Breast epithelium (tissue), 4 donors: ENCODE measurements around the gene OTOP3. TPM values are rescaled to one million over a fixed set of nuclear protein-coding genes. Genes with fewer than 3 reads are reported as not detected.

Experiments
- DNase-seq, 2 donors: peaks; one replicate each; pipeline ENCODE4 v3.0.0-alpha.2; 2019; ENCODE audit warnings: low spot score in 2 of 2
- H3K27ac ChIP-seq, 2 donors: fragments of 200-600 bp; sonication (generic) in 1 of 2; one replicate each; pipeline ENCODE4 v1.5.1; 2016 to 2019; ENCODE audit warnings: mild to moderate bottlenecking in 1 of 2
- H3K27me3 ChIP-seq, 2 donors: fragments of 200-600 bp; sonication (generic) in 1 of 2; one replicate each; pipeline versions ENCODE4 v1.5.1 to v1.6.0; 2017 to 2019; ENCODE audit warnings: control low read depth in 1 of 2, mild to moderate bottlenecking in 1 of 2
- H3K36me3 ChIP-seq: fragments of 200-600 bp; one replicate; pipeline ENCODE4 v1.5.1; 2019
- H3K4me1 ChIP-seq, 2 donors: fragments of 200-600 bp; sonication (generic); one replicate each; pipeline ENCODE4 v1.5.1; 2016 to 2019; ENCODE audit warnings: control low read depth in 1 of 2
- H3K4me3 ChIP-seq, 3 donors: fragments of 200-600 bp; sonication (generic); 1 replicate in 2 of 3; 2 replicates in 1 of 3; pipeline ENCODE4 v1.5.1; 2016 to 2019; ENCODE audit warnings: mild to moderate bottlenecking in 3 of 3, moderate library complexity in 2 of 3
- H3K9me3 ChIP-seq, 2 donors: fragments of 200-600 bp; sonication (generic) in 1 of 2; one replicate each; pipeline ENCODE4 v1.5.1; 2016 to 2019; ENCODE audit warnings: control low read depth in 1 of 2
- CTCF ChIP-seq, 3 donors: fragments of 450-650 bp; IDR thresholded peaks; one replicate each; pipeline ENCODE4 v1.5.1; 2016 to 2017; ENCODE audit warnings: antibody characterized with exemption in 3 of 3, mild to moderate bottlenecking in 3 of 3, moderate library complexity in 3 of 3
- POLR2A ChIP-seq: fragments of 450-650 bp; IDR thresholded peaks from one replicate; pipeline ENCODE4 v1.6.1; 2016; ENCODE audit warnings: antibody characterized with exemption, mild to moderate bottlenecking, moderate library complexity
- POLR2AphosphoS5 ChIP-seq, 3 donors: sonication (generic); formaldehyde crosslinking; IDR thresholded peaks; one replicate each; pipeline ENCODE4 v1.6.1; 2017; ENCODE audit warnings: antibody characterized with exemption in 3 of 3
- intact Hi-C: fragments of 100-400 bp; cut with DNase I; formaldehyde crosslinking; loops from one replicate; pipeline ENCODE4 v1.15.1; 2023; ENCODE audit warnings: low total_unique reads
- total RNA-seq, 3 donors: library from RNA; depleted of rRNA; stranded (reverse); fragments of >200 nt; gene quantifications; one replicate each; pipeline ENCODE4 v1.1.0, GENCODE V29; 2016

Gene OTOP3
- total RNA-seq, 3 donors from 2014 or later, result not detected

- H3K4me1 ChIP-seq, result no peaks in the 10 kb centered on the region
- no peaks in the 10 kb centered on the region for H3K9me3 ChIP-seq
- no peak overlapping the region for H3K4me3 ChIP-seq
- intact Hi-C loops, result no loop called here
- TF ChIP-seq POLR2AphosphoS5 (IDR thresholded peaks at IDR 0.05) (no peak), CTCF (IDR thresholded peaks at IDR 0.05) (no peak), POLR2A (no peak)
- no peak for DNase-seq
- no peaks in the 10 kb centered on the region for H3K27me3 ChIP-seq
- H3K36me3 ChIP-seq, result no peaks in the 10 kb centered on the region
- no peak overlapping the region for H3K27ac ChIP-seq
These were observed 18.4 kb downstream of the OTOP3 start for GRCh38 chr17:74954115-74954514.

DNA sequence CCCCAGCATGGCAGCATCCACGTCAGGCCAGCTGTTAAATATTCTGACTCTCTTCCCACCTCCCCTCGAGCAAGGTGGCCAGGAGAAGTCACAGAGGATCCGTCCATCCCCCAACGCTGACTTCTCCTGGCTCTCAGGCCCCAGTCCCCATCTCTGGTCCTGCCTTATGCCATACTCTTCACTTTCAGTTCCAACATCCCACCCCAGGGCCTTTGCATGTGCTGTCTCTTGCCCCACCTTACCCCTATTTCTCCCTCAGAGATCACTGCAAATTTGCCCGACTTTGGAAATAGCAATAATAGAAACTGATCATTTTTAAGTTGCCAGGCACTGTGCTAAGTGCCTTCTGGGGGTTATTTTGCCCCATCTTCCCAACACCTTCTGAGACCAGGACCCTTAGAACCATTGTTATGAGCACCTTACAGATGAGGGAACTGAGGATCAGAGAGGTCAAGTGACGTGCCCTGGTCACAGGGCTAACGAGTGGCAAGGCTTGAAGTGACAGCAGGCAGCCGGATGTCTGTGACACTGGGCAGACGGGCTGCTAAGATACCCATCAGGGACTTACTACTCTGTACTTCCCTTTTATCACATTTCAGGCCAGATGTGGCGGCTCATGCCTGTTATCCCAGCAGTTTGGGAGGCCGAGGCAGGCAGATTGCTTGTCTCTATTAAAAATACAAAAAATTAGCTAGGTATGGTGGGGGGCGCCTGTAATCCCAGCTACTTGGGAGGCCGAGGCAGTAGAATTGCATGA is 19.1 kb downstream of the OTOP3 start:
- intact Hi-C loops, result no loop called here
- no peak for DNase-seq

GRCh38 chr17:74956093-74956492 is 20.4 kb downstream of the OTOP3 start:
- no peak for DNase-seq
- H3K36me3 ChIP-seq, result no peaks in the 10 kb centered on the region
- intact Hi-C loops, result no loop called here
- no peak overlapping the region for H3K4me3 ChIP-seq
- H3K27ac ChIP-seq, result no peak overlapping the region
- no peaks in the 10 kb centered on the region for H3K9me3 ChIP-seq
- no peaks in the 10 kb centered on the region for H3K4me1 ChIP-seq
- TF ChIP-seq POLR2A (no peak), POLR2AphosphoS5 (IDR thresholded peaks at IDR 0.05) (no peak)
- no peaks in the 10 kb centered on the region for H3K27me3 ChIP-seq

More for the DNA sequence above, 19.1 kb downstream of the OTOP3 start:
- Histone ChIP-seq H3K27ac (no peak overlapping the region), H3K4me1 (no peaks in the 10 kb centered on the region), H3K9me3 (no peaks in the 10 kb centered on the region), H3K27me3 (no peaks in the 10 kb centered on the region), H3K36me3 (no peaks in the 10 kb centered on the region), H3K4me3 (no peak overlapping the region)
- TF ChIP-seq POLR2AphosphoS5 (IDR thresholded peaks at IDR 0.05), result no peak
- TF ChIP-seq CTCF (IDR thresholded peaks at IDR 0.05), result no peak
- TF ChIP-seq POLR2A, result no peak

- H3K4me3 ChIP-seq, result no peak overlapping the region
- H3K27me3 ChIP-seq, result no peaks in the 10 kb centered on the region
- TF ChIP-seq CTCF (IDR thresholded peaks at IDR 0.05) (peak; percentile 82 to 87 (median 86)), POLR2A (no peak)
- peak; percentile 48 to 83 for DNase-seq
- H3K36me3 ChIP-seq, result no peaks in the 10 kb centered on the region
- H3K9me3 ChIP-seq, result no peaks in the 10 kb centered on the region
- no peak overlapping the region for H3K27ac ChIP-seq
- intact Hi-C loops, result no loop called here
- no peaks in the 10 kb centered on the region for H3K4me1 ChIP-seq
These were observed 22.4 kb downstream of the OTOP3 start for GRCh38 chr17:74957935-74958740.

DNA sequence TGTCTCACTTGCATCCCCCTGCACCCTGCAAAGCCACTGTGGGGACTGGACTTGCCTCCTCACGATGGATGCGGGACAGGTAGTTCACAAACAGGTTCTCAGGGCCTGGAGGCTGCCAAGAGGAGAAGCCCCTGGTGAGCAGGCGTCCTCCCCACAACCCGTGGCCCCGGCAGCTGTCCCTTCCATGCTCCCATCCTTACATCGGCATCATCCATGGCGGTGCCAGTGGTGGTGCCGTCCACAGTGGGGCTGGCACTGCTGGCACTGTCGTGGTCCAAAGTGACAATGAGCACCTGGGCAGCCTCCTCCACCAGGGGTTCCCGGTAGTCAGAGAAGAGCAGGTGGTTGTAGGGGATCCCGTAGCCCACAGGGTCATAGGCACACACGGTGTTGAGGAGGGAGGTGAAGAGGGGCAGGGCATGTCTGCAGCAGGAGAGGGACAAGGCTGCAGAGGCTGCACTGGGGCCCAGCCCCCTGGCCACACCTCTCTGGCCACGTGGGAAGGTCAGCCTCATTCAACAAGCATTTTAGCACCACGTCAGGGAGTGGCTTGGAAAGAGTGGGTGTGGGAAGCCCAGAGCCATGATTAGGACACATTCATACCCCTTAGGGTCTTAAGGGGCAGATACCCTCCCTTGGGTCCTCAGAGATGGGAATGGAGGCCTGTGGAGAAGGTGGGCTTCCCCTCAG is 24.3 kb downstream of the OTOP3 start:
- no peak overlapping the region for H3K27ac ChIP-seq
- no peak overlapping the region for H3K4me3 ChIP-seq
- no peaks in the 10 kb centered on the region for H3K36me3 ChIP-seq
- intact Hi-C loops, result no loop called here
- no peaks in the 10 kb centered on the region for H3K27me3 ChIP-seq
- DNase-seq, result no peak
- H3K4me1 ChIP-seq, result no peaks in the 10 kb centered on the region
- H3K9me3 ChIP-seq, result no peaks in the 10 kb centered on the region
- TF ChIP-seq CTCF (IDR thresholded peaks at IDR 0.05) (no peak), POLR2AphosphoS5 (IDR thresholded peaks at IDR 0.05) (no peak), POLR2A (no peak)
